Neural cell (in vitro differentiated cells): ENCODE results near the gene NPAS4. TPM values are rescaled to one million over a fixed set of nuclear protein-coding genes. Genes with fewer than 3 reads are reported as not detected.

ENCODE experiments used
- H2AFZ ChIP-seq: fragments of 200-600, 300-800 bp; sonication (generic), shearing (Covaris generic); 2 replicates; pipeline ENCODE4 v1.6.0; 2014; ENCODE audit warnings: low read depth, mild to moderate bottlenecking, antibody characterized with exemption, low read length, moderate library complexity
- H3F3A ChIP-seq: fragments of 200-600 bp; shearing (Covaris generic); 2 replicates; pipeline ENCODE4 v1.6.1; 2016; ENCODE audit warnings: mild to moderate bottlenecking, moderate library complexity, mixed read lengths, antibody characterized with exemption, low read length; ENCODE audit not compliant: insufficient read depth, poor library complexity, severe bottlenecking
- H3K27ac ChIP-seq: fragments of 200-600, 300-800 bp; sonication (generic), shearing (Covaris generic); 2 replicates; pipeline ENCODE4 v1.5.1; 2014; ENCODE audit warnings: mild to moderate bottlenecking, low read length, moderate library complexity
- H3K27me3 ChIP-seq: fragments of 300-800, 200-600 bp; sonication (generic), shearing (Covaris generic); 2 replicates; pipeline ENCODE4 v1.6.0; 2014; ENCODE audit warnings: mild to moderate bottlenecking, low read depth, low read length, moderate library complexity; ENCODE audit not compliant: insufficient read depth
- H3K36me3 ChIP-seq: fragments of 300-800, 200-600 bp; sonication (generic), shearing (Covaris generic); 2 replicates; pipeline ENCODE4 v1.5.1; 2014; ENCODE audit warnings: mild to moderate bottlenecking, antibody characterized with exemption, low read length, moderate library complexity; ENCODE audit not compliant: insufficient read depth
- H3K4me2 ChIP-seq: fragments of 300-800, 200-600 bp; sonication (generic), shearing (Covaris generic); 2 replicates; pipeline ENCODE4 v1.6.0; 2014; ENCODE audit warnings: mild to moderate bottlenecking, low read length
- H3K4me3 ChIP-seq: fragments of 300-800, 200-600 bp; sonication (generic), shearing (Covaris generic); 2 replicates; pipeline ENCODE4 v1.5.1; 2014; ENCODE audit warnings: mild to moderate bottlenecking, low read length, moderate library complexity
- H3K79me2 ChIP-seq: fragments of 200-600 bp; shearing (Covaris generic); replicated peaks from 2 replicates; pipeline ENCODE4 v1.6.0; 2014; ENCODE audit warnings: mild to moderate bottlenecking, low read length, moderate library complexity; ENCODE audit not compliant: insufficient read depth
- H3K9ac ChIP-seq: fragments of 300-800, 200-600 bp; sonication (generic), shearing (Covaris generic); 2 replicates; pipeline ENCODE4 v1.6.1; 2016; ENCODE audit warnings: mild to moderate bottlenecking, low read length, mixed read lengths
- H3K9me2 ChIP-seq: fragments of 200-600 bp; shearing (Covaris generic); 2 replicates; pipeline ENCODE4 v1.6.1; 2016; ENCODE audit warnings: mild to moderate bottlenecking, low read length, mixed read lengths; ENCODE audit not compliant: insufficient read depth
- H3K9me3 ChIP-seq: fragments of 200-600, 300-800 bp; sonication (generic), shearing (Covaris generic); 2 replicates; pipeline ENCODE4 v1.6.1; 2016; ENCODE audit warnings: mild to moderate bottlenecking, mixed run types, low read length, moderate library complexity, mixed read lengths
- H4K20me1 ChIP-seq: fragments of 200-600 bp; shearing (Covaris generic); 2 replicates; pipeline ENCODE4 v1.6.1; 2016; ENCODE audit warnings: mild to moderate bottlenecking, mixed run types; ENCODE audit not compliant: insufficient read depth
- CTCF ChIP-seq: fragments of 450-650 bp; IDR thresholded peaks from 2 replicates; pipeline ENCODE4 v1.5.1; 2014; ENCODE audit warnings: antibody characterized with exemption, mild to moderate bottlenecking, moderate library complexity; ENCODE audit not compliant: poor library complexity, severe bottlenecking
- EP300 ChIP-seq: fragments of 450-650 bp; conservative IDR thresholded peaks from 2 replicates; pipeline ENCODE4 v1.6.1; 2014; ENCODE audit warnings: antibody characterized with exemption, mild to moderate bottlenecking, moderate library complexity; ENCODE audit not compliant: poor library complexity, severe bottlenecking
- EZH2 ChIP-seq: fragments of 200-600, 300-800 bp; shearing (Covaris generic), sonication (generic); IDR thresholded peaks from 2 replicates; pipeline ENCODE4 v1.6.1; 2014; ENCODE audit warnings: antibody characterized with exemption, low read length, borderline replicate concordance, mild to moderate bottlenecking; ENCODE audit not compliant: insufficient read depth, poor library complexity, severe bottlenecking
- MXI1 ChIP-seq: fragments of 450-650 bp; conservative IDR thresholded peaks from 2 replicates; pipeline ENCODE4 v1.6.1; 2014; ENCODE audit warnings: antibody characterized with exemption, mild to moderate bottlenecking; ENCODE audit not compliant: poor library complexity, severe bottlenecking
- POLR2AphosphoS5 ChIP-seq: IDR thresholded peaks from 2 replicates; pipeline ENCODE4 v1.6.1; 2012
- RAD21 ChIP-seq: fragments of 450-650 bp; conservative IDR thresholded peaks from 2 replicates; pipeline ENCODE4 v1.6.1; 2014; ENCODE audit warnings: antibody characterized with exemption, mild to moderate bottlenecking, moderate library complexity
- SMC3 ChIP-seq: fragments of 450-650 bp; conservative IDR thresholded peaks from 2 replicates; pipeline ENCODE4 v1.6.1; 2014; ENCODE audit warnings: antibody characterized with exemption, mild to moderate bottlenecking, moderate library complexity; ENCODE audit not compliant: poor library complexity
- TAF1 ChIP-seq: IDR thresholded peaks from 2 replicates; pipeline ENCODE4 v1.6.1; 2012; ENCODE audit warnings: low read depth
- polyA plus RNA-seq: library from polyadenylated mRNA; depleted of rRNA; stranded (reverse); fragments of >200 nt; gene quantifications from 2 replicates; pipeline ENCODE4 v1.2.3, GENCODE V29; 2014
- TF ChIP-seq, protein P1 (sequence below): IDR thresholded peaks from 2 replicates; pipeline ENCODE4 v1.6.1; 2012; ENCODE audit warnings: borderline replicate concordance

The NPAS4 gene
- polyA plus RNA-seq, 1 donor from 2014 or later, result 6.7 TPM

- no peak overlapping the region for H3K27ac ChIP-seq
- no peak overlapping the region for H2AFZ ChIP-seq
- TF ChIP-seq EZH2 (no peak), POLR2AphosphoS5 (no peak), TAF1 (no peak), SMC3 (no peak), EP300 (no peak), RAD21 (no peak), CTCF (no peak), MXI1 (no peak)
- TF ChIP-seq, protein P1, sequence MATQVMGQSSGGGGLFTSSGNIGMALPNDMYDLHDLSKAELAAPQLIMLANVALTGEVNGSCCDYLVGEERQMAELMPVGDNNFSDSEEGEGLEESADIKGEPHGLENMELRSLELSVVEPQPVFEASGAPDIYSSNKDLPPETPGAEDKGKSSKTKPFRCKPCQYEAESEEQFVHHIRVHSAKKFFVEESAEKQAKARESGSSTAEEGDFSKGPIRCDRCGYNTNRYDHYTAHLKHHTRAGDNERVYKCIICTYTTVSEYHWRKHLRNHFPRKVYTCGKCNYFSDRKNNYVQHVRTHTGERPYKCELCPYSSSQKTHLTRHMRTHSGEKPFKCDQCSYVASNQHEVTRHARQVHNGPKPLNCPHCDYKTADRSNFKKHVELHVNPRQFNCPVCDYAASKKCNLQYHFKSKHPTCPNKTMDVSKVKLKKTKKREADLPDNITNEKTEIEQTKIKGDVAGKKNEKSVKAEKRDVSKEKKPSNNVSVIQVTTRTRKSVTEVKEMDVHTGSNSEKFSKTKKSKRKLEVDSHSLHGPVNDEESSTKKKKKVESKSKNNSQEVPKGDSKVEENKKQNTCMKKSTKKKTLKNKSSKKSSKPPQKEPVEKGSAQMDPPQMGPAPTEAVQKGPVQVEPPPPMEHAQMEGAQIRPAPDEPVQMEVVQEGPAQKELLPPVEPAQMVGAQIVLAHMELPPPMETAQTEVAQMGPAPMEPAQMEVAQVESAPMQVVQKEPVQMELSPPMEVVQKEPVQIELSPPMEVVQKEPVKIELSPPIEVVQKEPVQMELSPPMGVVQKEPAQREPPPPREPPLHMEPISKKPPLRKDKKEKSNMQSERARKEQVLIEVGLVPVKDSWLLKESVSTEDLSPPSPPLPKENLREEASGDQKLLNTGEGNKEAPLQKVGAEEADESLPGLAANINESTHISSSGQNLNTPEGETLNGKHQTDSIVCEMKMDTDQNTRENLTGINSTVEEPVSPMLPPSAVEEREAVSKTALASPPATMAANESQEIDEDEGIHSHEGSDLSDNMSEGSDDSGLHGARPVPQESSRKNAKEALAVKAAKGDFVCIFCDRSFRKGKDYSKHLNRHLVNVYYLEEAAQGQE, result no peak
- H3K36me3 ChIP-seq, result no peaks in the 10 kb centered on the region
- no peaks in the 10 kb centered on the region for H3K9me3 ChIP-seq
- no peak overlapping the region for H3K4me2 ChIP-seq
- no peaks in the 10 kb centered on the region for H3K9me2 ChIP-seq
- H3K79me2 ChIP-seq, result no peaks in the 10 kb centered on the region
- peaks cover 21% of the 10 kb centered on the region for H3K27me3 ChIP-seq
- H3K9ac ChIP-seq, result no peak overlapping the region
- H3K4me3 ChIP-seq, result no peak overlapping the region
- no peaks in the 10 kb centered on the region for H4K20me1 ChIP-seq
- no peaks in the 10 kb centered on the region for H3F3A ChIP-seq
Observed at GRCh38 chr11:66426314-66426713, 5.5 kb downstream of the NPAS4 start.

GRCh38 chr11:66428933-66429332 is 8.1 kb downstream of the NPAS4 start:
- no peaks in the 10 kb centered on the region for H3K9me2 ChIP-seq
- no peaks in the 10 kb centered on the region for H3K79me2 ChIP-seq

More at GRCh38 chr11:66428933-66429332, 8.1 kb downstream of the NPAS4 start:
- H3K36me3 ChIP-seq, result no peaks in the 10 kb centered on the region
- no peaks in the 10 kb centered on the region for H3K9me3 ChIP-seq
- no peak overlapping the region for H3K4me2 ChIP-seq
- TF ChIP-seq, protein P1, result no peak
- TF ChIP-seq POLR2AphosphoS5 (no peak), MXI1 (no peak), TAF1 (no peak), EP300 (no peak), CTCF (no peak)
- no peaks in the 10 kb centered on the region for H3K27me3 ChIP-seq
- no peaks in the 10 kb centered on the region for H4K20me1 ChIP-seq
- H3K27ac ChIP-seq, result no peak overlapping the region
- no peak overlapping the region for H3K4me3 ChIP-seq
- H3F3A ChIP-seq, result no peaks in the 10 kb centered on the region
- H2AFZ ChIP-seq, result no peak overlapping the region
- no peak overlapping the region for H3K9ac ChIP-seq
